ENCODE data around the gene TAF1A. TPM values are rescaled to one million over a fixed set of nuclear protein-coding genes. Genes with fewer than 3 reads are reported as not detected.

Gene TAF1A
- total RNA-seq, 1 donor from 2014 or later = 23.6 TPM

GRCh38 chr1:222543817-222544216 lies 45.9 kb downstream of the TAF1A start:
- DNase-seq (ENCODE audit: low spot score in 2 of 2) = no peak
- no peak for FAIRE-seq

- no peak for DNase-seq (ENCODE audit: low spot score in 2 of 2)
- no peak for FAIRE-seq
Observed at GRCh38 chr1:222540598-222540995, 49.1 kb downstream of the TAF1A start.

DNA sequence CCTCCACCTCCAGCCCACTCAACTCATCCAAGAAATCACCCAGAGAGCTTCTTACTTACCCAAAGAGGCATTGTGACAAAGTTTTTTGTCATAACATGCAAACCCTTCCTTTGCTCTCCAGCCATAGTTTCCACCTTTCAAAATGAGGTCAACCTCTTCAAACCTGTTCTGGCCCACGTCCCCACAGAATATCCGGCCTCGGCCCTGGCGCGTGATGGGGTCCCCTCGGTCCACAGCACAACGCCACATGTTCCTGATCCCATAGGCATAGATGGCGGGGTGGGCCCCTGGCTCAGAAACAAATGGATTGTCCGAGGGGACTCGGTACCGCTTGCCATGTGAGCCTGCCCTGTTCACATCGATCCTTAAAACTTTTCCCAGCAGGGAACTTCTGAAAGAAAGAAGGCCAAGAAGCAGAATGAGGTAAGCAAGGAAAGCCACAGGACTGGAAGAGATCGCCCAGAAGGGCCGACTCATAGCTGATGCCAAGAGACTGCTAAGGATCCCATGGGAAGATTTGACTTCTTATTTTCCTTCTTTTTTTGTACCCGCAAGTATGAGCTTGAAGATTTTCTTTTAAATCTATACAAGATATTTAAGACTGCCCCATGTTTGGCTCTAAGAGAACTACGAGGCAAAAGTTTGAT lies 49.7 kb downstream of the TAF1A start:
- no peak for FAIRE-seq
- no peak for DNase-seq (ENCODE audit: low spot score in 2 of 2)

DNA sequence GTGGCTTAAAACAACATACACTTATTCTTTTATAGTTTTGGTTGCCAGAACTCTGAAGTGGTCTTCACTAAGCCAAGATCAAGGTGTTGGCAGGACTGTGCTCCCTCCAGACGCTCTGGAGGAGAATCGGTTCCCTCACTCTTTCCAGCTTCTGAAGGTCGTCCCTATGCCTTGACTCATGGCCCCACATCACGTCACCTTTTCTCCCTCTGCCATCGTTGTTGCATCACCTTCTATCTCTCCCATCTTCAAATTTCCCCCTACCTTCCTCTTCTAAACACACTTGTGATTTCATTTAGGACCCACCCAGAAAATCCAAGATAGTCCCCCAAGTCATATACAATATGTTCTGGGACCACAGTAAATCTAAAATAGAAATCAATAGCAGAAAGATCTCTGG lies 54.3 kb downstream of the TAF1A start:
- no peak for FAIRE-seq
- no peak for DNase-seq (ENCODE audit: low spot score in 2 of 2)

- no peak for FAIRE-seq
Observed at GRCh38 chr1:222530852-222531251, 58.9 kb downstream of the TAF1A start.

GRCh38 chr1:222529916-222530315 lies 59.8 kb downstream of the TAF1A start:
- FAIRE-seq (no peak), DNase-seq (ENCODE audit: low spot score in 2 of 2) (no peak)

More at GRCh38 chr1:222530852-222531251, 58.9 kb downstream of the TAF1A start:
- no peak for DNase-seq (ENCODE audit: low spot score in 2 of 2)

GRCh38 chr1:222529181-222529580 lies 60.6 kb downstream of the TAF1A start:
- FAIRE-seq = no peak
- no peak for DNase-seq (ENCODE audit: low spot score in 2 of 2)

GRCh38 chr1:222525951-222526350 lies 63.8 kb downstream of the TAF1A start:
- no peak for FAIRE-seq

GRCh38 chr1:222523852-222524251 lies 65.9 kb downstream of the TAF1A start:
- DNase-seq (ENCODE audit: low spot score in 2 of 2) = no peak
- FAIRE-seq = no peak

More at GRCh38 chr1:222525951-222526350, 63.8 kb downstream of the TAF1A start:
- no peak for DNase-seq (ENCODE audit: low spot score in 2 of 2)

DNA sequence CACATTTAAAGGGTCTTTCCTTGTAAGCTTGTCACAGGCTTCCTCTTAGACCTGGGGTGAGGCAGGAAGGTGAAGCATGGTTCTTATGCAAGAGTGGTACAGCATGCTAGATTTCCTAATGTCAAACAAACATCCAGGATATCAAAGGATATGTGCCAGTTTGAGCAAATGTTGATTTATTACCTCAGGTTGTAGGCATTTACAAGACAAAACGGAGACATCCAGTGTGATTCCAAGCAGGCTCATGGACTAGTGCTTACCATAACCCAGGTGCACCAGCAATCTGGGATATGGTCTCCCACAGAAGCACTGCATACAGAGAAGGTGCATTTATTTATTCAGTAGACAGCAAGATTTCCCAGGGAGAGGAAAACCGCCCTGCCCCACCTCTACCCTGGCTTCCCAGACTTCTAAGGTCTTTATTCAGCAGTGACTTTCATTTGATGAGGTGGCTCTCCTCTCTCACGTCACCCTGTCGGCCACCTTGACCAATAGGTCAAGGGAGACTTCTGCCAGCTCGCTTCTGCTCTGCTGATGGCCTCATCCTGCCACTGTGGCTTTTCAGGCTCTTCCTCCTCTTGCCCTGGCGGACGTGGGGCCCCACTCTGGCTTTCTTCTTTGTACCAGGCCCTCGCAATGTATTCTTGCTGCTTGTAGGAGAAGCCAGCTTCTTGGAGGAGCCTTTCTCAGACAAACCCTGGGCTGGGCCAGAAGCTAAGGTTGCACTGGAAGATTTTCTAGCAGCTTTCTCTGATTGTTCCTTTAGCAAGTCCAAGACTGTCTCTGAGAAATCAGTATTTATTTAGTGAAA lies 67.4 kb downstream of the TAF1A start:
- FAIRE-seq = no peak
- no peak for DNase-seq (ENCODE audit: low spot score in 2 of 2)

- no peak for FAIRE-seq
- DNase-seq (ENCODE audit: low spot score in 2 of 2) = no peak
Observed at GRCh38 chr1:222521299-222522104, 68.2 kb downstream of the TAF1A start.

Other genes starting within 250 kb of the TAF1A start
- 0.82 TPM for gene HHIPL2, start 41.8 kb downstream of the TAF1A start, total RNA-seq
- gene MIA3, start 28.2 kb upstream of the TAF1A start, total RNA-seq = 46.5 TPM
- gene AIDA, start 122.6 kb upstream of the TAF1A start, total RNA-seq = 25.7 TPM
- 66.0 TPM for gene BROX, start 122.6 kb upstream of the TAF1A start, total RNA-seq
- gene FAM177B, start 147.3 kb upstream of the TAF1A start, total RNA-seq = not detected
- gene DISP1, start 225.1 kb upstream of the TAF1A start, total RNA-seq = 9.0 TPM

All from frontal cortex (tissue), 4 donors.